Motor neuron (in vitro differentiated cells): ENCODE measurements around the gene DUOXA2. TPM values are rescaled to one million over a fixed set of nuclear protein-coding genes. Genes with fewer than 3 reads are reported as not detected.
"Not testable (repeated sequence)": the region's sequence is repeated elsewhere in the genome, so short reads cannot be mapped to it uniquely, and the experiment has no call there.

Source experiments
- ATAC-seq, 8 experiments: fragments of 200-7000 bp; cut with Tn5 transposase; replicated peaks in 6 of 8; 2 replicates each; pipeline ENCODE4 v1.8.0; 2021; ENCODE audit warnings: mild to moderate bottlenecking in 8 of 8, moderate library complexity in 8 of 8
- H3K27ac ChIP-seq, 2 donors: fragments of 250-450 bp; sonication (Bioruptor Pico); 2 replicates each; pipeline ENCODE4 v1.9.0; 2021; ENCODE audit warnings: antibody characterized with exemption in 2 of 2, mild to moderate bottlenecking in 2 of 2, moderate library complexity in 1 of 2
- H3K4me1 ChIP-seq, 2 donors: fragments of 250-450 bp; sonication (Bioruptor Pico); replicated peaks in 1 of 2; 2 replicates each; pipeline ENCODE4 v1.6.1; 2021; ENCODE audit warnings: antibody characterized with exemption in 2 of 2, mild to moderate bottlenecking in 2 of 2, moderate library complexity in 1 of 2
- H3K4me3 ChIP-seq, 5 donors: fragments of 250-450 bp; sonication (Bioruptor Pico); 2 replicates each; pipeline ENCODE4 v1.9.0; 2021; ENCODE audit warnings: antibody characterized with exemption in 5 of 5, mild to moderate bottlenecking in 5 of 5, moderate library complexity in 4 of 5
- WGBS, 10 experiments: fragments of 450-650 bp; shearing (Covaris generic); methylation state at CpG; one replicate each; pipeline ENCODE4 v1.0.0; 2022; 5-methylcytosine and 5-hydroxymethylcytosine counted together
- in situ Hi-C, 9 experiments: fragments of 400-800 bp; cut with MboI; loops; one replicate each; pipeline ENCODE4 v1.15.0; 2021; ENCODE audit warnings: low sequenced_read_pairs in 9 of 9, low pct_unique_long_range_greater_than_20kb in 2 of 9; ENCODE audit not compliant: unreplicated experiment in 9 of 9
- total RNA-seq, 8 experiments: library from RNA; unstranded; fragments of 300-600 nt; gene quantifications; 2 replicates each; pipeline versions ENCODE4 v1.2.3 to v1.2.4, GENCODE V29; 2022

The DUOXA2 gene
- total RNA-seq, 8 experiments from 2014 or later: 0.05 to 0.85 (median 0.33) TPM; not detected in 4

- in situ Hi-C loops: no loop called here
- Histone ChIP-seq H3K27ac (no peak overlapping the region), H3K4me1 (peaks cover 0 to 3% of the 10 kb centered on the region in 2 donors), H3K4me3 (no peak overlapping the region)
- WGBS, 10 experiments: 0 to 100% (median 77%) methylated on average over 1 to 7 of the region's 12 CpGs; no CpG with 5 or more reads in 5 of the 10 experiments
- no peak for ATAC-seq
Measured at GRCh38 chr15:45101749-45102148, 12.4 kb upstream of the DUOXA2 start.

DNA sequence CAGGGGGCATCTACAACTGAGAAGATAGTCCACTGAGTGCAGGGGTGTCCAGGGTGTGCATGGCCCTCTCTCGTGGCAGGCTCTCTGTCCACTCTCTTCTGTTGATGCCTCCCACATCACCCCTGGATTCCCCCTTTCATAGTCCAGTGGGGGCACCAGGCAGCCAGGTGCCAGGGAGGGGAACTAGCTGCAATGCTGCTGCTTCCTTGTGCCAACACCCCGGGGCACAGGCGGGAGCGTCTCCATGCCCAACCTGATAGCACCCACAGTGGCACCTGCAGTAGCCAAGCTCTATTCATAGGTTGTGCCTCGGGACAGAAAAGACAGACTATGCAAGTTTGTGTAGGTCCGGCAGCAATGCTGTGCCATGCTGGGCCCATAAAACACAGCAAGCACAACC is 11.9 kb upstream of the DUOXA2 start:
- Histone ChIP-seq H3K4me1 (peaks cover 0 to 3% of the 10 kb centered on the region in 2 donors), H3K4me3 (no peak overlapping the region), H3K27ac (no peak overlapping the region)
- WGBS, 10 experiments: 60 to 100% (median 83%) methylated on average over 1 to 3 of the region's 6 CpGs; no CpG with 5 or more reads in 5 of the 10 experiments
- in situ Hi-C loops: no loop called here
- no peak for ATAC-seq

DNA sequence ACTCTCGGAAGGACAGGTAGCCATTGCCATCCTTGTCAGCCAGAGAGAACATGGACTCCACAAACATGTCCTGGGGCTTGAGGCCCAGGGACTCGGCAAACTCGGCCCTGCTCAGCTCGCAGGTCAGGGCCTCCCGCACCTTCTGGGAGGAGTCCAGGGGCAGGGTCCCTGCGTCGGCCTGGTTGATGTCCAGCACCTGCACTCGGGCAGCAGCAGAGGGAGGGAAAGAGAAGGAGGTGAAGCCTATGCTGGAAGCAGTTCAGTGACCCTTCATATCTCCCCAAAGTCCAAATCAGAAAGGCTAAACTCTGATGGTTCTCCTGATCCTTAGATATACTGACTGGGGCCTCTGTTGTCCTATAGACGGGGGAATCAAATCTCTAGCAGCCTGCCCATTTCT is 10.0 kb upstream of the DUOXA2 start:
- H3K27ac ChIP-seq, H3K4me3 ChIP-seq, ATAC-seq, in situ Hi-C loops, H3K4me1 ChIP-seq: not testable (repeated sequence)
- 29 to 80% (median 50%) methylated on average over 1 to 2 of the region's 9 CpGs; no CpG with 5 or more reads in 5 of the 10 experiments for WGBS, 10 experiments

GRCh38 chr15:45105586-45105985 is 8.5 kb upstream of the DUOXA2 start:
- no peak for ATAC-seq
- H3K4me1 ChIP-seq: peaks cover 0 to 3% of the 10 kb centered on the region in 2 donors
- in situ Hi-C loops: no loop called here
- no peak overlapping the region for H3K4me3 ChIP-seq
- H3K27ac ChIP-seq: no peak overlapping the region
- 79 to 100% (median 93%) methylated on average over 2 to 6 of the region's 11 CpGs; no CpG with 5 or more reads in 6 of the 10 experiments for WGBS, 10 experiments

GRCh38 chr15:45106002-45106790 is 7.9 kb upstream of the DUOXA2 start:
- no peak overlapping the region for H3K27ac ChIP-seq
- in situ Hi-C loops: no loop called here
- WGBS, 10 experiments: 70 to 100% (median 82%) methylated on average over 1 to 2 of the region's 15 CpGs; no CpG with 5 or more reads in 5 of the 10 experiments
- H3K4me3 ChIP-seq: no peak overlapping the region
- H3K4me1 ChIP-seq: peaks cover 0 to under 1% of the 10 kb centered on the region in 2 donors
- ATAC-seq: no peak

DNA sequence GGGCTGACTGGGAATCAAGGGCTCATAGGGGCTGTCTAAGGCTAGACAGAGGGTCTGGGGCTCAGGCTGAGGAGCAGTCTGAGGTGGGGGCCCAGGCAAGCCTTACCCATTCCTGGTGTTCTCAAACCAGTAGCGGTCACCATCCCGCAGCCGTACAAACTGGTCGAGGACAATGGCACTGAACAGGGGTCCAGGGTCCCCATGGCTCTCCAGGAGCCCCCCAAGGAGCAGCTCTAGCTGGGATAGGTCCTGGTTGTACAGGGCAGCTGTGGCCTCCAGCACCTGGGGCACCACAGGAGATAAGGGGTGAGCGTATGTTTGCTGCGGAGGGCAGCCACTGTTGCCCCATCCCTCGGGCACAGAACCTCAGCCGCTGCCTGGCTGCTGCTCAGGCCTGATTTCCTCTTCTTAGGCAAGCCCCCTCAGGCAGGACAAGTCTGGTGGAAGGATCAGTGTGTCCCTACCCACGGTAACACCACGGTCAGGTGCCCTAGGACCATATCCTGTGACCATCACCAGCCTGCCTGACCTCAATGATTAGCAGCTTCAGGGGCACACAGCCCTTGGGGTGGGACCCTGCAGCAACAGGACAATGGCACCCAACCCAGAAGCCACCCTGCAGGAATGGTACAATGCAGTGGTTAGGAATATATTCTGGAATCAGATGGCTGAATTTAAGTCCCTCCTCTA is 6.0 kb upstream of the DUOXA2 start:
- in situ Hi-C loops: no loop called here
- H3K27ac ChIP-seq: no peak overlapping the region
- ATAC-seq: no peak
- H3K4me1 ChIP-seq: peaks cover 0 to 4% of the 10 kb centered on the region in 2 donors
- WGBS, 10 experiments: 53 to 100% (median 80%) methylated on average over 2 to 4 of the region's 10 CpGs; no CpG with 5 or more reads in 2 of the 10 experiments
- H3K4me3 ChIP-seq: no peak overlapping the region

- Histone ChIP-seq H3K27ac (no peak overlapping the region), H3K4me1 (peaks cover 0 to 6% of the 10 kb centered on the region in 2 donors), H3K4me3 (no peak overlapping the region)
- ATAC-seq: no peak
- in situ Hi-C loops: no loop called here
- 50 to 80% (median 75%) methylated on average over 2 to 5 of the region's 11 CpGs; no CpG with 5 or more reads in 7 of the 10 experiments for WGBS, 10 experiments
Measured at GRCh38 chr15:45110256-45110820, 3.8 kb upstream of the DUOXA2 start.

- in situ Hi-C loops: no loop called here
- H3K4me3 ChIP-seq: no peak overlapping the region
- 7 to 25% (median 16%) methylated on average over 4 to 13 of the region's 71 CpGs; no CpG with 5 or more reads in 6 of the 10 experiments for WGBS, 10 experiments
- ATAC-seq: peak in 1 of 8 experiments; percentile 25
- no peak overlapping the region for H3K27ac ChIP-seq
- H3K4me1 ChIP-seq: peaks cover 0 to 6% of the 10 kb centered on the region in 2 donors
Measured at GRCh38 chr15:45111390-45112142, 2.6 kb upstream of the DUOXA2 start.

GRCh38 chr15:45112143-45112590 is 2.0 kb upstream of the DUOXA2 start:
- ATAC-seq: peak in 1 of 8 experiments; percentile 2
- in situ Hi-C loops: no loop called here
- peak overlapping the region in 1 of 5 donors; percentile 8 for H3K4me3 ChIP-seq
- no peak overlapping the region for H3K27ac ChIP-seq
- H3K4me1 ChIP-seq: peaks cover 0 to 6% of the 10 kb centered on the region in 2 donors
- WGBS, 10 experiments: 0 to 19% (median 3%) methylated on average over 3 to 7 of the region's 13 CpGs; no CpG with 5 or more reads in 3 of the 10 experiments

GRCh38 chr15:45112591-45113379 is 1.3 kb upstream of the DUOXA2 start:
- peaks cover 0 to 8% of the 10 kb centered on the region in 2 donors for H3K4me1 ChIP-seq
- in situ Hi-C loops: no loop called here
- peak overlapping the region in 2 of 5 donors; percentile 4 to 8 for H3K4me3 ChIP-seq
- 0 to 3% methylated on average over 2 to 8 of the region's 58 CpGs; no CpG with 5 or more reads in 8 of the 10 experiments for WGBS, 10 experiments
- H3K27ac ChIP-seq: no peak overlapping the region
- peak in 7 of 8 experiments; percentile 14 to 51 (median 35) for ATAC-seq

GRCh38 chr15:45113380-45113990 is 641 bp upstream of the DUOXA2 start:
- no peak for ATAC-seq
- in situ Hi-C loops: no loop called here
- peaks cover 0 to 9% of the 10 kb centered on the region in 2 donors for H3K4me1 ChIP-seq
- no peak overlapping the region for H3K4me3 ChIP-seq
- 7 to 15% (median 12%) methylated on average over 3 to 7 of the region's 14 CpGs; no CpG with 5 or more reads in 6 of the 10 experiments for WGBS, 10 experiments
- H3K27ac ChIP-seq: no peak overlapping the region
